ENCODE results near the gene RAPH1.
A peak's percentile ranks its signal among the peaks of the same experiment; 100 is the strongest.

RAPH1 gene

DNA sequence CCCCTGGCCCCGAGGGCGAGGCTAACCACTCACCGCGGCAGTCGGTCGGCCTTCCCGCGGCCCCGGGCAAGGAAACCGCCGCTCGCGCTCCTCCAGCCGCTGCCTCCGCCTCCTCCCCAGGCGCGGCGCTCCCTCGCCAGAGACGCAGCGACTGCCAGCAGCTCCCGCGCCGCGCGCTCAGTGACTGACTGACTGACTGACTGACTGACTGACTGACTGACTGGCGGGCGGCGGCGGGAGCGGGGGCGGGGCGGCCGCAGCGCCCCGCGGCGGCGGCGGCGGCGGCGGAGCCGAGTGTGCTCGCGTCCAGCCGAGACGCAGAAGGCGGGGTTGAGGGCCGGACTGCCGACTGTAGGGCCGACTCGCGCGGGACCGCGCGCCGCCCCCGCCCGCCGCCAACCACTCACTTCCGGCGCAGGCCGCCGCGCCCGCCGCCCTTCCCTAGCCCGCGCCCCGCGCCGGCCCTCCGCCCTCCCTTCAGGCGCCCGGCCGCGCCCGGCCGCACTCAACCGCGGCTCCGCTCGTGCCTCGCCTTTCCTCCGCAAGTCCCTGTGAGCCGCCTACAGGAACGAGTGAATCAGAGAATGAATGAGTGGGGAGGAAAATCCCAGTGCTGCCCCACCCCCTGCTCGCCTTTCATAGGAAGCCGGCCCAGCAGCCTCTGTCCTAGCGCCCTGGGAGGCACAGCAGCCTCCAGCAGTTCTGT lies at the start of gene RAPH1:
Gene RAPH1 (minus strand): TSS at position 224 of the 706 bp plus-strand sequence. CDS start 39,948 bp downstream, outside the sequence.
- DNase-seq (ENCODE audit: low read depth in 2 of 2) = peak in 1 of 2 donors; percentile 10

GRCh38 chr2:203584784-203585183 lies 49.7 kb upstream of the RAPH1 start:
- DNase-seq (ENCODE audit: low read depth in 2 of 2) = no peak

DNA sequence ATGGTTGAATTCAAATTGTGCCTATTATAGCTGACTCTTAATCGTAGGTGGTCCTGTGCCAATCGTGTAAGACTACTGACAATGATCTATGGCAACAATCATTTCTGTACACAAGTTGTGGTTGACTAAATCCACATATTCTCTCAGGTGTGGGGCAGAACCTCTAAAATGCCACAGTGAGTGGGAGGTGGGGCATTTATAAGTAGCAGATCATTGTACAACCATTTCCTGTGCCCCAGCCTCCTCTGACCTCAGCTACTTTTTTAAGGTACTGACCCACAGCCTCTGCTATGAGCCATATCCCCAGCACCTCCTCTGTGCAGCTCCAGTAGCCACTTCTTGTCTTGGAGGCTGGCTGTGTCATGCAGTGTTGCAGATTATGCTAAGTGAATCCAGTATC lies 48.6 kb upstream of the RAPH1 start:
- DNase-seq (ENCODE audit: low read depth in 2 of 2) = no peak

DNA sequence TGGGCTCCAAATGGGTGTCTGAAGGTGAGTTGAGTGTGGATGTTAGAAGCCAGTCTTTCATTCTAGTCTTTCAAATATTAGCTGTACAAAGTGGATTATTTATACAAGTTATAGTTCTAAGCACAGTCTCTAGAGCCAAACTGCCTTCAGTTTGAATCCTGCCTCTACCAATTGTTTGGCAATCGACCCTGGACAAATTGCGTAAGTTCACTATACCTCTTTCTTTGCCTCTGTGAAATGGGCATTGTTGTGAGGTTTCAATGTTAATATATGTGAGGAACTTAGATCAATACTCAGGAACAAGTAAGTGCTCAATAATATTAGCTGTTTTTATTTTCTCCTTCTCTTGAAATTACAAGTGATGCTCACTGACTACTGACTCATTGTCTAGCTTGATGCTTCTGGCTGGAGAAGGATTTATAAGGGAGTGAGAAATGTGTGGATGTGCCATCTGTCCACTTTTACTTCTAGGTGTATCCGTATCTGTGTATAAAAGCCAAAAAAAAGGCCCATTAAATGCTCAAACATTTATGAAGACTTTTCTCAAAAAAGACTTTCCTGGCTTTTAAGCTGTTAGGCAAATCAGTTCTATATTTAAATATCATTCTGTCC lies 48.1 kb upstream of the RAPH1 start:
- DNase-seq (ENCODE audit: low read depth in 2 of 2) = no peak

DNA sequence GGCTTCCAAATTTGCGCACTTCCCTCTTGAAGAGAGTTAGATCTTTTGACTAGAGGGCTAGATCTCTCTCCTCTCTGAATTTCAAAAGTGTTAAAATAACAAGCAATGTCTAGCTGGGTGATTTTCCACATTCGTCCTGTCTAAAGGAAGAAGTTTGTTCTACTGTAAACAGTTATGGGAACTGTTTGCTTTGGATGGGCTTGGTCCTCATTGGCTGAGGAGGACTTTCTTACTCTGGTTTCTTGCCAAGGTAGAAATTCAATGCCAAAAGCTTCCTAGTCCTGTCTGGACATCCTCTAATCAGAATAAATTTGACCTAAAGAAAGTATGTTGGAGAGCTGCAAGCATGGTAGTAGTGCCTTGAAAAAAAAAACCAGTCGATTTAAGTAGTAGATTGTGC lies 47.4 kb upstream of the RAPH1 start:
- DNase-seq (ENCODE audit: low read depth in 2 of 2) = no peak

- DNase-seq (ENCODE audit: low read depth in 2 of 2) = no peak
These were observed 45.7 kb upstream of the RAPH1 start for GRCh38 chr2:203580844-203581243.

DNA sequence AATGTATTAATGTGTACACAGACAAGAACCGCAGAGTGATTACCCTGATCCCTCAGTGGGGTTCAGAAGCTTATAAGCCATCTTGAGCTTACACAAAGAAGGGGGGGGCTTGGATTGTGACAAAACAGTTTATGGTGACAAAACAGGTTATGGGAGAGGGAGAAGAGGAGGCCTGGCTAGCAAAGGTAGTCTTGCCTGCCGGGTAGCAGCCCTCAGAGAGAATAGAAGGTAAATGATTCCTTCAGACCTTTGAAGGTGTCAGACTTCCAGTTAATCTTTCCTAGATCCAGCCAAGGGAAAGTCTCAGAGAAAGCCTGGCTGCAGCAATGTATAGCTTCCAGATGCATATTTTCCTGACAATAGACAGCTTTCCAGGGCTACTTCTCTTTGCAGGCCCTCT lies 44.6 kb upstream of the RAPH1 start:
- DNase-seq (ENCODE audit: low read depth in 2 of 2) = no peak

GRCh38 chr2:203578759-203579643 lies 43.9 kb upstream of the RAPH1 start:
- no peak for DNase-seq (ENCODE audit: low read depth in 2 of 2)

GRCh38 chr2:203574824-203575223 lies 39.7 kb upstream of the RAPH1 start:
- no peak for DNase-seq (ENCODE audit: low read depth in 2 of 2)

GRCh38 chr2:203572316-203572715 lies 37.2 kb upstream of the RAPH1 start:
- no peak for DNase-seq (ENCODE audit: low read depth in 2 of 2)

DNA sequence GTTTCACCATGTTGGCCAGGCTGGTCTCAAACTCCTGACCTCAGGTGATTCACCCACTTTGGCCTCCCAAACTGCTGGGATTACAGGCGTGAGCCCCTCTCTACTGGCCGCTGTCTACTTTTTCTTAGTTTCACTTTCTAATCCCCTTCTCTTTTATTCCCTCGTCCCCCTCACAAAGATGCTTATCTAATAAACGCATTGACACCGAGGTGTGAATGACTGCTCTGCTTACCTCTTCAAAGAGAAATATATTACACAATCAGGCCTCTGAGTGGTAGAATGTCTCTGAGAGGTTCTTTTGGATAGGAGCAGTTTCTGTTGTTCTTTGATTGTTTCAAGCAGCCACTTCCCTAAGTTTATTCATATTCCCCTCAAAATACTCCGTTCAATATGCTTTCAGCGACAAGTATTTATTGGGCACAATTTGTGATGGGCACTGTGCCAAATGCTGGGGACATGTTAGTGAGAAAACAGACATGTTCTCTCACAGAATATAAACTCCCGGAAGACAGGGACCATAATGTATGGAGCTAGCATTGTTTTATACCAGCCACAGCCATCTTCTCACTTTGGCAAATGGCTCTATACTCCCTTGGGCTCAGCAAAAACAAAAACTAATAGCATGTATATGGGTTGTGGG lies 34.7 kb upstream of the RAPH1 start:
- no peak for DNase-seq (ENCODE audit: low read depth in 2 of 2)

- no peak for DNase-seq (ENCODE audit: low read depth in 2 of 2)
These were observed 32.6 kb upstream of the RAPH1 start for GRCh38 chr2:203567691-203568090.

DNA sequence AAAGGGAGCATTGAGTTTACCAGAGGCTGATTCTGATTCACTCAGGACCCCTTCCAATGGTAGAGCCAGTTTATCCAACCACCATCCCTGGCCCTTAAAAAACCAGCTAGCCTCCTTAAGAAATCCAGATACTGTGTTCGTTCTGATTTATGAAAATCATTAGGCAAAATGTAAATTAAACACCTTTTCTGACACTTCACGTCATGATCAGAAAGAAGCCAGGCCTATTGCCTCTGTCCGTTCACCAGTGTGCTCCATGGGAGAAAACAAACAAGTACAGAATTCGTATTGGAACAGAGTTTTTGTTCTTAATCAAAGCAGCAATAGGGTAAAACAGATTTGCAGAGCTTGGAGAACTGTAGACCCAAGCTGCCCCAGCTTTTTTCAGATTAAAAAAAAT lies 31.1 kb upstream of the RAPH1 start:
- no peak for DNase-seq (ENCODE audit: low read depth in 2 of 2)

GRCh38 chr2:203565076-203565475 lies 30.0 kb upstream of the RAPH1 start:
- no peak for DNase-seq (ENCODE audit: low read depth in 2 of 2)

- no peak for DNase-seq (ENCODE audit: low read depth in 2 of 2)
These were observed 27.2 kb upstream of the RAPH1 start for GRCh38 chr2:203562268-203562667.

GRCh38 chr2:203559641-203560040 lies 24.5 kb upstream of the RAPH1 start:
- DNase-seq (ENCODE audit: low read depth in 2 of 2) = no peak

DNA sequence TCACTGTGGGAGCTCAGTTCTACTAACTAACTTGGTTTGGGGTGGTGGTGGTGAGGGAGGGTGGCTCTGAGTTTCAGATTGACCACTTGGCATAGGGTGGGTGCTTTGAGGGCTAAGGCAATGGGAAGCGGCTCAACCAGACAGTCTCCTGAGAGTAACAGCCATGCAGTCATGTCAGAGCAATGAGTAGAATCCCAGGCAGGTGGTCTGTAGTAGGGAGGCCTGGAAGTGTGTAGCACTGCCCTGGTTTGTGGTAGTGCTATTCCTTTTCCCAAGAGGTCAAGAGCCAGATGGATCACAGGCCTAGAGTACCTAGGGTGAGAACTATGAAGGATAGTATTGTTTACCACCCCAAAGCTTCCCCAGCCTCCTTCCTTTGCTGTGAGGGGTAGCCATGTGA lies 18.7 kb upstream of the RAPH1 start:
- DNase-seq (ENCODE audit: low read depth in 2 of 2) = no peak

GRCh38 chr2:203551778-203552177 lies 16.7 kb upstream of the RAPH1 start:
- no peak for DNase-seq (ENCODE audit: low read depth in 2 of 2)

DNA sequence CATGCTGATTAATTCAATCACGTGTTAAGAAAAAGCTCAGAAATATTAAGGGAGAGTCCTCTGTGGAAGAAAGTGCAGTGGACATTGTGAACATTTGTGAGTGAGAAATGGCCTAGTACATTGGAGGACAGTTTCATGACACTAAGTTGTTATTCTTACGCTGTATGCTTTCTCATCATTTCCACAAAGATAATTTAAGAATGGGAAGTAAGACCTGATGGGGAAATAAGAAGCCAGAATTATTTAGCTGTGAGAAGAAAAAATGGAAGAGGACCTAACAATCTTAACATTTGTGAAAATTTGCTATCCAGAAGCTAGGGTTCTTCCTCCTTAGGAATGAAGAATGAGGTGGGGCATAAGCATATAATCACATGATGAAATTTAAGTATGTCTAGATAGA lies 15.2 kb upstream of the RAPH1 start:
- no peak for DNase-seq (ENCODE audit: low read depth in 2 of 2)

DNA sequence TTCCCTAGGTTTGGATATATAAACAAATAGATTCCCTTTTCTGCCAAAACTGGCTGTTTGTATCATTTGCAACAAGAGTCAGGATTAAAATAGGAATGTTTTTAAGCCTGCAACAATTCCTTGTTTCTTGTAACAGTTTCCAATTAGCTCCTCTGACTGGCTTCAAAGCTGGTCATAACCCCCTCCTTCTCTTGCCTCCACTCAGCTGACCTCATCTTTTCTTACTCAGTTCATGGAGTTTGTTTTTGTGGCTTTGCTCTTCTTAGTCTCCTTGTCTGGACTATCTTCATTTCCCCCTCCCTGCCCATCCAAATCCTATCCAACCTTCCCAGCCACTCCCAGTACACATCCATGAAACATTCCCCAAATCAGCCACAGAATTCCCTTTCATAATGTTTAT lies 14.3 kb upstream of the RAPH1 start:
- DNase-seq (ENCODE audit: low read depth in 2 of 2) = no peak

- no peak for DNase-seq (ENCODE audit: low read depth in 2 of 2)
These were observed 13.8 kb upstream of the RAPH1 start for GRCh38 chr2:203548887-203549286.

- DNase-seq (ENCODE audit: low read depth in 2 of 2) = no peak
These were observed 12.3 kb upstream of the RAPH1 start for GRCh38 chr2:203547356-203547755.
